ENCODE measurements around the gene PDE4D.

GRCh38 chr5:59130431-59130830, 763.1 kb downstream of the PDE4D start:
- TF ChIP-seq, protein P1, sequence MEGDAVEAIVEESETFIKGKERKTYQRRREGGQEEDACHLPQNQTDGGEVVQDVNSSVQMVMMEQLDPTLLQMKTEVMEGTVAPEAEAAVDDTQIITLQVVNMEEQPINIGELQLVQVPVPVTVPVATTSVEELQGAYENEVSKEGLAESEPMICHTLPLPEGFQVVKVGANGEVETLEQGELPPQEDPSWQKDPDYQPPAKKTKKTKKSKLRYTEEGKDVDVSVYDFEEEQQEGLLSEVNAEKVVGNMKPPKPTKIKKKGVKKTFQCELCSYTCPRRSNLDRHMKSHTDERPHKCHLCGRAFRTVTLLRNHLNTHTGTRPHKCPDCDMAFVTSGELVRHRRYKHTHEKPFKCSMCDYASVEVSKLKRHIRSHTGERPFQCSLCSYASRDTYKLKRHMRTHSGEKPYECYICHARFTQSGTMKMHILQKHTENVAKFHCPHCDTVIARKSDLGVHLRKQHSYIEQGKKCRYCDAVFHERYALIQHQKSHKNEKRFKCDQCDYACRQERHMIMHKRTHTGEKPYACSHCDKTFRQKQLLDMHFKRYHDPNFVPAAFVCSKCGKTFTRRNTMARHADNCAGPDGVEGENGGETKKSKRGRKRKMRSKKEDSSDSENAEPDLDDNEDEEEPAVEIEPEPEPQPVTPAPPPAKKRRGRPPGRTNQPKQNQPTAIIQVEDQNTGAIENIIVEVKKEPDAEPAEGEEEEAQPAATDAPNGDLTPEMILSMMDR (IDR thresholded peaks at IDR 0.05): no peak
- TF ChIP-seq TCF7L2 (IDR thresholded peaks at IDR 0.05; ENCODE audit: low read depth, low read length): no peak
- no peak for TF ChIP-seq POLR2AphosphoS5 (IDR thresholded peaks at IDR 0.05; ENCODE audit: low read depth, low read length)
- no peak for TF ChIP-seq REST (IDR thresholded peaks at IDR 0.05; ENCODE audit: insufficient read depth in 1 of 2, low read depth in 2 of 2, low read length in 1 of 2)
- TF ChIP-seq SIN3A (IDR thresholded peaks at IDR 0.05; ENCODE audit: borderline replicate concordance, insufficient read depth, low read depth, low read length): no peak
